ENCODE data around the gene CHMP4A.
"Not testable (repeated sequence)": the region's sequence is repeated elsewhere in the genome, so short reads cannot be mapped to it uniquely, and the experiment has no call there.

CHMP4A gene

DNA sequence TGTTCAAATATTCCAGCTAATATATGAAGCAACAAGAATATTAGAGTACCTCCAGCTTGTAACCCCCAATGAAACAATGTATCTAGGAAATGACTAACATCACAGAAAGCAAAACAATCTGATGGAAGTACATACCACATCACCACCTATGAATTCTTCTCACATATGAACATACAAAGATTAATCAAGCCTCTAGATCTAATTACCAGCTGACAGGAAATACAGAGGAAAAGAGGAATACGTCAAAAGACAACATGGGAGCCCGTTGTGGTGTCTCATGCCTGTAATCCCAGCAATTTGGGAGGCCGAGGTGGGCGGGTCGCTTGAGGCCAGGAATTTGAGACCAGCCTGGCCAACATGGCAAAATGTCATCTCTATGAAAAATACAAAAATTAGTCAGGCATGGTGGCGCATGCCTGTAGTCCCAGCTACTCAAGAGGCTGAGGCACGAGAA is 11.4 kb upstream of the CHMP4A start:
- H3K9me3 ChIP-seq (ENCODE audit: control insufficient read depth, low read length), result no peaks in the 10 kb centered on the region
- H3K36me3 ChIP-seq (ENCODE audit: control insufficient read depth, insufficient read depth, low read length), result no peaks in the 10 kb centered on the region
- H3K27ac ChIP-seq (ENCODE audit: insufficient read depth, low read length, poor library complexity, severe bottlenecking), result no peak overlapping the region
- H3K4me1 ChIP-seq (ENCODE audit: control insufficient read depth, insufficient read depth, low read length, poor library complexity, severe bottlenecking), result no peaks in the 10 kb centered on the region
- no peak overlapping the region for H3K4me3 ChIP-seq (ENCODE audit: insufficient read depth, low read depth, low read length, poor library complexity, severe bottlenecking)
- no peaks in the 10 kb centered on the region for H3K27me3 ChIP-seq (replicated peaks; ENCODE audit: control insufficient read depth, insufficient read depth, low read length, poor library complexity, severe bottlenecking)
- no peak for DNase-seq

DNA sequence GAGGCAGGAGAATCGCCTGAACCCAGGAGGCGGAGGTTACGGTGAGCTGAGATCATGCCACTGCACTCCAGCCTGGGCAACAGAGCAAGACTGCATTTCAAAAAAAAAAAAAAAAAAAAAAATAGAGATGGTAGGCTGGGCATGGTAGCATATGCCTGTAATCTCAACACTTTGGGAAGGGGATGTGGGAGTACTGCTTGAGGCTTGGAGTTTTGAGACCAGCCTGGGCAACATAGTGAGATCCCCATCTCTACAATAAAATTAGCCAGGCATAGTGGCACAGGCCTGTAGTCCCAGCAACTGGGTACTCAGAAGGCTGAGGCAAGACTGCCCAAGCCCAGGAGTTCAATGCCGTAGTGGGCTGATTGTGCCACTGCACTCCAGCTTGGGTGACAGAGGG is 9.7 kb upstream of the CHMP4A start:
- not testable (repeated sequence) for H3K4me1 ChIP-seq (ENCODE audit: control insufficient read depth, insufficient read depth, low read length, poor library complexity, severe bottlenecking); H3K9me3 ChIP-seq (ENCODE audit: control insufficient read depth, low read length); DNase-seq; H3K27ac ChIP-seq (ENCODE audit: insufficient read depth, low read length, poor library complexity, severe bottlenecking); H3K4me3 ChIP-seq (ENCODE audit: insufficient read depth, low read depth, low read length, poor library complexity, severe bottlenecking); H3K36me3 ChIP-seq (ENCODE audit: control insufficient read depth, insufficient read depth, low read length); H3K27me3 ChIP-seq (replicated peaks; ENCODE audit: control insufficient read depth, insufficient read depth, low read length, poor library complexity, severe bottlenecking)

DNA sequence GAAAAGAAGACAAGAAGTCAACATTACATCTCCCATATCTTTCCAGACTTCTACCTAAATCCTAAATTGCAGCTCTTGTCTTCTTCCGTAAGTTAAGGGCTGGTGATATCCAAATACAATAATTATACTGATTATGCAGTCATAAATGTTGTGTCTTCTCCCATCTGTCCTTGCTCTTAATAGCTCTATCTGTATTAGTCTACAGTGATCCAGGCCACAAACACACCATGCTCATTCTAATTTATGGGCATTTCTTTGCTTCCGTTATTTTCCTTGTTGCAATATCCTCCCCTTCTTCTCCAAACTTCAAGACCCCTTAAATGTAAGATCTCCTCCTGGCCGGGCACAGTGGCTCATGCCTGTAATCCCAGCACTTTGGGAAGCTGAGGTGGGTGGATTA is 6.2 kb upstream of the CHMP4A start:
- no peak for DNase-seq
- Histone ChIP-seq H3K36me3 (ENCODE audit: control insufficient read depth, insufficient read depth, low read length) (peaks cover 7% of the 10 kb centered on the region), H3K4me1 (ENCODE audit: control insufficient read depth, insufficient read depth, low read length, poor library complexity, severe bottlenecking) (peaks cover 16% of the 10 kb centered on the region), H3K27me3 (replicated peaks; ENCODE audit: control insufficient read depth, insufficient read depth, low read length, poor library complexity, severe bottlenecking) (no peaks in the 10 kb centered on the region), H3K27ac (ENCODE audit: insufficient read depth, low read length, poor library complexity, severe bottlenecking) (no peak overlapping the region), H3K9me3 (ENCODE audit: control insufficient read depth, low read length) (no peaks in the 10 kb centered on the region), H3K4me3 (ENCODE audit: insufficient read depth, low read depth, low read length, poor library complexity, severe bottlenecking) (no peak overlapping the region)

DNA sequence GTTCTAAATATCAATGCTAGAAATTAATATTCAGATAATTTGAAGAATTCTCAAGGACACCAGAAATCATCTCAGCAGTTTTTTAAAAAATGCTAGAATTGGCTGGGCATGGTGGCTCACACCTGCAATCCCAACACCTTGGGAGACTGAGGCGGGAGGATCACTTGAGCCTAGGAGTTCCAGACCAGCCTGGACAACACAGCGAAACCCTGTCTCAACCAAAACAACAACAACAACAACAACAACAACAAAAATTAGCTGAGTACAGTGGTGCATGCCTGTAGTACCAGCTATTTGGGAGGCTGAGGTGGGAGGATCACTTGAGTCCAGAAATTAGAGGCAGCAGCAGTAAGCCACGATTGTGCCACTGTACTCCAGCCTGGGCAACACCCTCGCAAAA is 5.8 kb upstream of the CHMP4A start:
- Histone ChIP-seq H3K27ac (ENCODE audit: insufficient read depth, low read length, poor library complexity, severe bottlenecking) (no peak overlapping the region), H3K4me3 (ENCODE audit: insufficient read depth, low read depth, low read length, poor library complexity, severe bottlenecking) (no peak overlapping the region), H3K36me3 (ENCODE audit: control insufficient read depth, insufficient read depth, low read length) (peaks cover 7% of the 10 kb centered on the region), H3K27me3 (replicated peaks; ENCODE audit: control insufficient read depth, insufficient read depth, low read length, poor library complexity, severe bottlenecking) (no peaks in the 10 kb centered on the region), H3K9me3 (ENCODE audit: control insufficient read depth, low read length) (no peaks in the 10 kb centered on the region), H3K4me1 (ENCODE audit: control insufficient read depth, insufficient read depth, low read length, poor library complexity, severe bottlenecking) (peaks cover 21% of the 10 kb centered on the region)
- DNase-seq, result no peak

DNA sequence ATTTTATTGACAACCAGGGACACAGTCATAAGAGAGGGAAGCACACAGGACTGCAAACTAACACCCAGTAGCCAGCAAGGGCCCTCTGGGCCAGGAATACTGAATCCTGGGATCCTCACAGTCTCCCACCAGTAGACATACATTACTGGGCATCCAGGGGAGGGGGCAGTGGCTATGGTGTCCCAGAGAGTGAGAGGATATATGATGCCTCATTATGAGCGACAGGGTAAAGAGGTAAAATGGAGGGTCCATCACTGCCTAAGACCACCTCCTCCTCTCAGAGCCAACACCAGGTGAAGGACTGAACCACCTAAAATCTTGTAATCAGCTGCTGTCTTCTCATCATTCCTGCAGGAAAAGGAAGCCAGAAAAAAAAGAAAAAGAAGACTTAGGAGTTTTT is 3.6 kb upstream of the CHMP4A start:
- H3K4me3 ChIP-seq (ENCODE audit: insufficient read depth, low read depth, low read length, poor library complexity, severe bottlenecking); DNase-seq; H3K27me3 ChIP-seq (replicated peaks; ENCODE audit: control insufficient read depth, insufficient read depth, low read length, poor library complexity, severe bottlenecking); H3K36me3 ChIP-seq (ENCODE audit: control insufficient read depth, insufficient read depth, low read length); H3K9me3 ChIP-seq (ENCODE audit: control insufficient read depth, low read length): not testable (repeated sequence)
- peak overlapping the region; percentile 89 for H3K27ac ChIP-seq (ENCODE audit: insufficient read depth, low read length, poor library complexity, severe bottlenecking)
- H3K4me1 ChIP-seq (ENCODE audit: control insufficient read depth, insufficient read depth, low read length, poor library complexity, severe bottlenecking), result peaks cover 27% of the 10 kb centered on the region

DNA sequence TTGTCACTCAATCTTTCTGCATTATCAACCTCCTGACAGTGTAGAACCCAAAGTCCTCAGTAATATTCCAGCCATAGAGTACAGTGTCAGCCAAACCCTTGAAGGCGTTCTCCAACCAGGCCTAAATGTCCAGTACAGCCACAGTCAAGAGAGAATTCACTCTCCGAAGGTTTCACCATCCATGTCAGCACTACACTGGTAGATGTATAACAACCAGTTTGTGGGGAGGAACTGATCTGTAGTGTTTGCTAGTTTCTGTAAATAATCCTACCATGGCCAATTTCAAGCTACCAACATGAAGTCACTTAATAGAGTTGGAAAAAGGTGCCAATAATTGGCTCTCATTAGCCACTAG is 3.0 kb upstream of the CHMP4A start:
- DNase-seq, result no peak
- H3K36me3 ChIP-seq (ENCODE audit: control insufficient read depth, insufficient read depth, low read length), result peaks cover 10% of the 10 kb centered on the region
- H3K4me3 ChIP-seq (ENCODE audit: insufficient read depth, low read depth, low read length, poor library complexity, severe bottlenecking), result no peak overlapping the region
- peaks cover 27% of the 10 kb centered on the region for H3K4me1 ChIP-seq (ENCODE audit: control insufficient read depth, insufficient read depth, low read length, poor library complexity, severe bottlenecking)
- H3K9me3 ChIP-seq (ENCODE audit: control insufficient read depth, low read length), result no peaks in the 10 kb centered on the region
- H3K27me3 ChIP-seq (replicated peaks; ENCODE audit: control insufficient read depth, insufficient read depth, low read length, poor library complexity, severe bottlenecking), result no peaks in the 10 kb centered on the region
- H3K27ac ChIP-seq (ENCODE audit: insufficient read depth, low read length, poor library complexity, severe bottlenecking), result peak overlapping the region; percentile 89

DNA sequence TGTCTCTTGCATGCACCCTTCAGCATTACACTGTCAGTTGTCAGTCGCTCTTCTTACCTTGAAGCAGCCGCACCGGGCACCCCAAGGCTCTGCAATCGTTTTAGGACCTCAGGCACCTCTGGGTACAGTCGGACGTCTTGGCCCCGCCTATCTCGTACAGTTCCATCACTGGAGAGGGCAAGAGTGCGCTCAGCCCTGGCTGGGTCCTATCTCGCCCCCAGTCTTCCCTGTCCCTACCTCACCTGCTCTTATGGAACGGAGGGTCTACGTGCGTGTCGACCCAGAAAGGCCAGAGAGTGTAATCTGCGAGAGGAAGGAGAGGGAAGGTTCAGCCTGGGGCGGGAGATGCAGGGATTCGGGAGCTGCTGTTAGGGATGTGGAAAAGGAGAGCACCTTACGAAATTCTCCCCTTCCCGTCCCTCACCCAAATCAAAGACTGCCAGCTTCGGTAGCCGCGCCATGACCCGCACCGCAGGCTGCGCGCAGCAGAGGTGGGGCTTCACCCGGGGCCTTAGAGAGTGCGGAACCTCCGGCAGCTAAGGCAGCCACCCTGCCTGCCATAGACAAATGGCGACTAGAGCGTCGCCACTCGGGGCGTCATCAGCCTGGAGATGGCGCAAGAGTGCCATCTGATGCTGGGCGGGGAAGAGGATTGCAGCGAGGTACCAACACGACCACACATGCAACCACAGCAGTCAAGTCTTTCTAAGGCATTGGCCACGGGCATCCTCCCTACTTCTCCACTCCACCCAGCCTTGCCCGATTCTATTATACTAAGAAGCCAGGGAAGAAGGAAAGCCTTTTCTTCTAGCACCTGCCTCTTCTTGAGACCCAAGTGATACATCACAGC is 2.4 kb upstream of the CHMP4A start, which contains the start of gene MDP1:
Gene MDP1, minus strand, starts transcription at position 572 of the 850 bp plus-strand sequence. Its CDS starts 111 bp downstream, at position 461.
- Histone ChIP-seq H3K9me3 (ENCODE audit: control insufficient read depth, low read length) (no peaks in the 10 kb centered on the region), H3K36me3 (ENCODE audit: control insufficient read depth, insufficient read depth, low read length) (peaks cover 13% of the 10 kb centered on the region), H3K27me3 (replicated peaks; ENCODE audit: control insufficient read depth, insufficient read depth, low read length, poor library complexity, severe bottlenecking) (no peaks in the 10 kb centered on the region), H3K4me3 (ENCODE audit: insufficient read depth, low read depth, low read length, poor library complexity, severe bottlenecking) (peak within 1 kb of the TSS; percentile 70), H3K27ac (ENCODE audit: insufficient read depth, low read length, poor library complexity, severe bottlenecking) (peak within 1 kb of the TSS; percentile 89), H3K4me1 (ENCODE audit: control insufficient read depth, insufficient read depth, low read length, poor library complexity, severe bottlenecking) (peaks cover 27% of the 10 kb centered on the region)
- DNase-seq, result peak; percentile 78 to 81 (median 80)

DNA sequence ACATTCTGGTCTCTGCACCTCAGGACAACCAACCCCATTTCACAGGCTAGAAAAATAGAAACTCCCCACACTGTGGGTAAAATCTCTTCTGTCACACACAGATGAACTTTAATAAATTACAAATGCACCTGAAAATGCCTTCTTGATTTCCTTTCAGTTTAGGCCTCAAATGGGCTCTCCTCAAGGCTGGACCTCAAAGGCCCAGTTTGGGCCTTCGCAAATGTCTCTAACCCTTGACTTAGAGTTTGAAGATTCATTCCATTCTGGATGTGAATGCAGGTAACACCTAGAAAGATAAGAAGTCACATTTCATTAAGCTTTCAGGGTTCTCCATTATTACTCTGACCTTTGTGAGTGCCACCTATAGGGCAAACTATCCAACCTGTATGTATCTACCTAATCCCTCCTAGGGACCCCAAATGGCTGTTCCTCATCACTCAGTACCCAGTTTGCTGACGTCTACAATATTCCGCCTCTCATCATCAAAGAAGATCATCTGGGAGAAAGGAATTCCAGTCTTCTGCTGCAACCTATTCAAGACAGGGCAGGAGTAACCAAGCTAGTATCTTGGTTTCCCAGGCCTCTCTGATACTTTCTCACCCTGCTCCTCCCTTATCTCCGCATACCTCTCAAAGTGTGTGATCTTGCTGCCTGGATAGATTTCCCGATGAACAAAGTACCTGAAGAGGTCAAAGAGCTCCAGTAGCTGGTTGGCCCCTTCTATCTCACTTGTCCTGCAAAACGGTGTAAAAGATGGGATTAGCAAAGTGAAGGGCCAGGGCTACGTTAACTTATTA is 776 bp upstream of the CHMP4A start:
- Histone ChIP-seq H3K36me3 (ENCODE audit: control insufficient read depth, insufficient read depth, low read length) (peaks cover 29% of the 10 kb centered on the region), H3K27me3 (replicated peaks; ENCODE audit: control insufficient read depth, insufficient read depth, low read length, poor library complexity, severe bottlenecking) (no peaks in the 10 kb centered on the region), H3K4me1 (ENCODE audit: control insufficient read depth, insufficient read depth, low read length, poor library complexity, severe bottlenecking) (peaks cover 27% of the 10 kb centered on the region), H3K9me3 (ENCODE audit: control insufficient read depth, low read length) (no peaks in the 10 kb centered on the region), H3K27ac (ENCODE audit: insufficient read depth, low read length, poor library complexity, severe bottlenecking) (peak overlapping the region; percentile 99), H3K4me3 (ENCODE audit: insufficient read depth, low read depth, low read length, poor library complexity, severe bottlenecking) (no peak overlapping the region)
- no peak for DNase-seq

DNA sequence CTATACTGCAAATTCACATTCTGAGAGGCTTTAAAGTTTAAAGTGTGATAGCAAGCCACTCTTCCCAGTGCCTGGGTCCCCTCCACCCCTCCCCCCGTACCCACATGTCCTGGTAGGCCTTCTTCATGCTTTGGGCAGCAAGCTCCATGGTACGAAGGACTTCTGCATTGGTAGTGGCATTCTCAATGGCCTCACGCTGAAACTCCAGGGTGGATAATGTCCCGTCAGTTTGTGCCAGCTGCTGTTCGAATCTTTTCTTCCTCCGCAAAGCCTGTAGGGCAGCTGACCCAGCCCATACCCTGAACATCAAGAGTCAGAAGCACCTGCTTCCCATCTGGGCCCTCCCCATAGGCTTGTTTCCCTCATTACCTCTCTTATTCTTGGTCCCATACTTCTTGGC is 2.0 kb downstream of the CHMP4A start:
- Histone ChIP-seq H3K4me3 (ENCODE audit: insufficient read depth, low read depth, low read length, poor library complexity, severe bottlenecking) (no peak overlapping the region), H3K27ac (ENCODE audit: insufficient read depth, low read length, poor library complexity, severe bottlenecking) (no peak overlapping the region), H3K27me3 (replicated peaks; ENCODE audit: control insufficient read depth, insufficient read depth, low read length, poor library complexity, severe bottlenecking) (no peaks in the 10 kb centered on the region), H3K4me1 (ENCODE audit: control insufficient read depth, insufficient read depth, low read length, poor library complexity, severe bottlenecking) (peaks cover 25% of the 10 kb centered on the region), H3K9me3 (ENCODE audit: control insufficient read depth, low read length) (no peaks in the 10 kb centered on the region), H3K36me3 (ENCODE audit: control insufficient read depth, insufficient read depth, low read length) (peaks cover 40% of the 10 kb centered on the region)
- no peak for DNase-seq

DNA sequence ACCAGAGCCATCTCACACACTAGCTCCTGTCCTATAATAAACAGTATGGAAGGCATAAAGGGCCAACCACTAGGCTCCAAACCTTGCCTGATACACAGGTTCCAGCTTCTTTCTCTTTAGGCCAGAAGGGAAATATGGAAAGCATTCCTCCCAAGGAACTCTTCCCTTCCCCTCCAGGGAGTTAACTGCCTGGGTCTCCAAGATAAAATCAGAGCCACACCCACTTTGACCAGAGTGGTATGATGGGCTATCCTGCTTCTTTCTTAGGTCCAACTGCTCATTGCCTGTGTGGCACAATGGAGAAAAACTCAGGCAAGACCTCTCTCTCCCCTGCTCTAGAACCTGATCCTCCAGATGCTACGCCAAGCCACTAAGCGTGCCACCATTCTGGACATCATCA is 5.7 kb downstream of the CHMP4A start:
- Histone ChIP-seq H3K36me3 (ENCODE audit: control insufficient read depth, insufficient read depth, low read length) (peaks cover 54% of the 10 kb centered on the region), H3K9me3 (ENCODE audit: control insufficient read depth, low read length) (no peaks in the 10 kb centered on the region), H3K4me1 (ENCODE audit: control insufficient read depth, insufficient read depth, low read length, poor library complexity, severe bottlenecking) (no peaks in the 10 kb centered on the region), H3K4me3 (ENCODE audit: insufficient read depth, low read depth, low read length, poor library complexity, severe bottlenecking) (no peak overlapping the region), H3K27ac (ENCODE audit: insufficient read depth, low read length, poor library complexity, severe bottlenecking) (no peak overlapping the region), H3K27me3 (replicated peaks; ENCODE audit: control insufficient read depth, insufficient read depth, low read length, poor library complexity, severe bottlenecking) (no peaks in the 10 kb centered on the region)
- no peak for DNase-seq

Data from effector memory CD4-positive, alpha-beta T cell (primary cell).